GM12878 (cell line): ENCODE measurements around the gene FRYL. TPM values are rescaled to one million over a fixed set of nuclear protein-coding genes. Genes with fewer than 3 reads are reported as not detected.

Source experiments
- MYB ChIP-seq: fragments of 150-350 bp; IDR thresholded peaks from 2 replicates; pipeline ENCODE4 v1.6.1; 2014; ENCODE audit warnings: mild to moderate bottlenecking, low read depth, low read length, borderline replicate concordance
- POU2F2 ChIP-seq: IDR thresholded peaks from 3 replicates; pipeline ENCODE4 v1.6.1; 2011; ENCODE audit warnings: low read depth, mild to moderate bottlenecking, low read length, borderline replicate concordance
- PRDM15 ChIP-seq: fragments of 450-650 bp; formaldehyde crosslinking; IDR thresholded peaks from 2 replicates; pipeline ENCODE4 v1.4.0; 2020; ENCODE audit warnings: mild to moderate bottlenecking, moderate library complexity
- RFX5 ChIP-seq: IDR thresholded peaks from 2 replicates; pipeline ENCODE4 v1.6.1; 2011; ENCODE audit warnings: low read depth, low read length, improper control_type of control experiment
- SIX5 ChIP-seq: IDR thresholded peaks from 2 replicates; pipeline ENCODE4 v1.6.1; 2011; ENCODE audit warnings: mild to moderate bottlenecking, low read depth, low read length, moderate library complexity; ENCODE audit not compliant: severe bottlenecking
- ZBTB40 ChIP-seq: fragments of 450-650 bp; IDR thresholded peaks from 2 replicates; pipeline ENCODE4 v1.6.1; 2016; ENCODE audit warnings: mild to moderate bottlenecking, moderate library complexity, borderline replicate concordance
- ZSCAN29 ChIP-seq: fragments of 450-650 bp; IDR thresholded peaks from 2 replicates; pipeline ENCODE4 v1.6.1; 2017; ENCODE audit warnings: mild to moderate bottlenecking, moderate library complexity
- polyA plus RNA-seq, 11 experiments: library from polyadenylated mRNA; depleted of rRNA in 4 of 11; unstranded in 6 of 11; stranded (reverse) in 5 of 11; fragments of >200 nt; fragmentation: Nextera tagmentation in 4 of 11; fragmentation: Illumina TruSeq in 1 of 11; extraction: Ambion mirVana in 4 of 11; extraction: Trizol in 1 of 11; gene quantifications; 1 replicate in 1 of 11; 2 replicates in 10 of 11; pipeline versions ENCODE4 v1.2.1 to v1.2.3, GENCODE V29; 2011 to 2016; ENCODE audit warnings: inconsistent platforms in 2 of 11, missing spikeins in 2 of 11, low read depth in 1 of 11
- total RNA-seq, 4 experiments: library from RNA; depleted of rRNA in 3 of 4; stranded (reverse); fragments of >200 nt in 3 of 4; fragmentation: Illumina TruSeq in 1 of 4; extraction: Trizol in 1 of 4; gene quantifications; 2 replicates each; pipeline versions ENCODE4 v1.2.1 to v1.2.3, GENCODE V29; 2013 to 2021
- TF ChIP-seq, protein P1 (sequence below): fragments of 450-650 bp; formaldehyde crosslinking; IDR thresholded peaks from 2 replicates; pipeline ENCODE4 v1.5.0; 2022; ENCODE audit warnings: mild to moderate bottlenecking, missing genetic modification characterization
- TF ChIP-seq, protein P2 (sequence below): fragments of 450-650 bp; IDR thresholded peaks from 2 replicates; pipeline ENCODE4 v1.6.1; 2017; ENCODE audit warnings: borderline replicate concordance

Gene FRYL
- total and polyA plus RNA-seq, 10 of the 15 experiments (the other 5 are each of a cell fraction or from before 2014, with no cell fraction given): 10.3 to 50.6 (median 28.7) TPM

GRCh38 chr4:48470570-48470969 is 309.5 kb downstream of the FRYL start (continued):
- TF ChIP-seq PRDM15 (CRISPR knock-in tag) (no peak), RFX5 (no peak), ZSCAN29 (no peak), SIX5 (no peak), POU2F2 (no peak), ZBTB40 (no peak), MYB (no peak)
- TF ChIP-seq, protein P1, sequence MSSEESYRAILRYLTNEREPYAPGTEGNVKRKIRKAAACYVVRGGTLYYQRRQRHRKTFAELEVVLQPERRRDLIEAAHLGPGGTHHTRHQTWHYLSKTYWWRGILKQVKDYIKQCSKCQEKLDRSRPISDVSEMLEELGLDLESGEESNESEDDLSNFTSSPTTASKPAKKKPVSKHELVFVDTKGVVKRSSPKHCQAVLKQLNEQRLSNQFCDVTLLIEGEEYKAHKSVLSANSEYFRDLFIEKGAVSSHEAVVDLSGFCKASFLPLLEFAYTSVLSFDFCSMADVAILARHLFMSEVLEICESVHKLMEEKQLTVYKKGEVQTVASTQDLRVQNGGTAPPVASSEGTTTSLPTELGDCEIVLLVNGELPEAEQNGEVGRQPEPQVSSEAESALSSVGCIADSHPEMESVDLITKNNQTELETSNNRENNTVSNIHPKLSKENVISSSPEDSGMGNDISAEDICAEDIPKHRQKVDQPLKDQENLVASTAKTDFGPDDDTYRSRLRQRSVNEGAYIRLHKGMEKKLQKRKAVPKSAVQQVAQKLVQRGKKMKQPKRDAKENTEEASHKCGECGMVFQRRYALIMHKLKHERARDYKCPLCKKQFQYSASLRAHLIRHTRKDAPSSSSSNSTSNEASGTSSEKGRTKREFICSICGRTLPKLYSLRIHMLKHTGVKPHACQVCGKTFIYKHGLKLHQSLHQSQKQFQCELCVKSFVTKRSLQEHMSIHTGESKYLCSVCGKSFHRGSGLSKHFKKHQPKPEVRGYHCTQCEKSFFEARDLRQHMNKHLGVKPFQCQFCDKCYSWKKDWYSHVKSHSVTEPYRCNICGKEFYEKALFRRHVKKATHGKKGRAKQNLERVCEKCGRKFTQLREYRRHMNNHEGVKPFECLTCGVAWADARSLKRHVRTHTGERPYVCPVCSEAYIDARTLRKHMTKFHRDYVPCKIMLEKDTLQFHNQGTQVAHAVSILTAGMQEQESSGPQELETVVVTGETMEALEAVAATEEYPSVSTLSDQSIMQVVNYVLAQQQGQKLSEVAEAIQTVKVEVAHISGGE: no peak
- TF ChIP-seq, protein P2, sequence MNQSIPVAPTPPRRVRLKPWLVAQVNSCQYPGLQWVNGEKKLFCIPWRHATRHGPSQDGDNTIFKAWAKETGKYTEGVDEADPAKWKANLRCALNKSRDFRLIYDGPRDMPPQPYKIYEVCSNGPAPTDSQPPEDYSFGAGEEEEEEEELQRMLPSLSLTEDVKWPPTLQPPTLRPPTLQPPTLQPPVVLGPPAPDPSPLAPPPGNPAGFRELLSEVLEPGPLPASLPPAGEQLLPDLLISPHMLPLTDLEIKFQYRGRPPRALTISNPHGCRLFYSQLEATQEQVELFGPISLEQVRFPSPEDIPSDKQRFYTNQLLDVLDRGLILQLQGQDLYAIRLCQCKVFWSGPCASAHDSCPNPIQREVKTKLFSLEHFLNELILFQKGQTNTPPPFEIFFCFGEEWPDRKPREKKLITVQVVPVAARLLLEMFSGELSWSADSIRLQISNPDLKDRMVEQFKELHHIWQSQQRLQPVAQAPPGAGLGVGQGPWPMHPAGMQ: no peak
